Measurements from ENCODE around the gene ZNF625.

ZNF625 gene

GRCh38 chr19:12162513-12162881 lies 6.0 kb upstream of the ZNF625 start:
- no peaks in the 10 kb centered on the region for H3K4me1 ChIP-seq (ENCODE audit: control insufficient read depth, insufficient read depth, low read length)
- H3K27me3 ChIP-seq (ENCODE audit: control insufficient read depth, insufficient read depth, low read length): no peaks in the 10 kb centered on the region
- no peaks in the 10 kb centered on the region for H3K36me3 ChIP-seq (ENCODE audit: control insufficient read depth, insufficient read depth, low read length)
- no peaks in the 10 kb centered on the region for H3K9me3 ChIP-seq (ENCODE audit: control insufficient read depth, low read length)
- peak overlapping the region; percentile 97 for H3K9ac ChIP-seq (ENCODE audit: low read length)
- H3K4me3 ChIP-seq (ENCODE audit: low read length): peak overlapping the region; percentile 34

GRCh38 chr19:12159773-12160414 lies 3.4 kb upstream of the ZNF625 start:
- no peaks in the 10 kb centered on the region for H3K36me3 ChIP-seq (ENCODE audit: control insufficient read depth, insufficient read depth, low read length)
- H3K9ac ChIP-seq (ENCODE audit: low read length): no peak overlapping the region
- no peak overlapping the region for H3K4me3 ChIP-seq (ENCODE audit: low read length)
- no peaks in the 10 kb centered on the region for H3K4me1 ChIP-seq (ENCODE audit: control insufficient read depth, insufficient read depth, low read length)
- no peaks in the 10 kb centered on the region for H3K27me3 ChIP-seq (ENCODE audit: control insufficient read depth, insufficient read depth, low read length)
- H3K9me3 ChIP-seq (ENCODE audit: control insufficient read depth, low read length): no peaks in the 10 kb centered on the region

- H3K9me3 ChIP-seq (ENCODE audit: control insufficient read depth, low read length): no peaks in the 10 kb centered on the region
- H3K4me1 ChIP-seq (ENCODE audit: control insufficient read depth, insufficient read depth, low read length): no peaks in the 10 kb centered on the region
- no peaks in the 10 kb centered on the region for H3K27me3 ChIP-seq (ENCODE audit: control insufficient read depth, insufficient read depth, low read length)
- H3K4me3 ChIP-seq (ENCODE audit: low read length): no peak overlapping the region
- no peaks in the 10 kb centered on the region for H3K36me3 ChIP-seq (ENCODE audit: control insufficient read depth, insufficient read depth, low read length)
- H3K9ac ChIP-seq (ENCODE audit: low read length): peak overlapping the region; percentile 73
These were observed 1.1 kb downstream of the ZNF625 start for GRCh38 chr19:12155324-12155860.

GRCh38 chr19:12145348-12145747 lies 11.2 kb downstream of the ZNF625 start:
- H3K36me3 ChIP-seq (ENCODE audit: control insufficient read depth, insufficient read depth, low read length): peaks cover 4% of the 10 kb centered on the region
- no peak overlapping the region for H3K9ac ChIP-seq (ENCODE audit: low read length)
- no peaks in the 10 kb centered on the region for H3K27me3 ChIP-seq (ENCODE audit: control insufficient read depth, insufficient read depth, low read length)
- peaks cover 11% of the 10 kb centered on the region for H3K4me1 ChIP-seq (ENCODE audit: control insufficient read depth, insufficient read depth, low read length)
- no peaks in the 10 kb centered on the region for H3K9me3 ChIP-seq (ENCODE audit: control insufficient read depth, low read length)
- H3K4me3 ChIP-seq (ENCODE audit: low read length): no peak overlapping the region

- Histone ChIP-seq H3K9ac (ENCODE audit: low read length) (no peak overlapping the region), H3K27me3 (ENCODE audit: control insufficient read depth, insufficient read depth, low read length) (no peaks in the 10 kb centered on the region), H3K4me1 (ENCODE audit: control insufficient read depth, insufficient read depth, low read length) (peaks cover 16% of the 10 kb centered on the region), H3K9me3 (ENCODE audit: control insufficient read depth, low read length) (no peaks in the 10 kb centered on the region), H3K4me3 (ENCODE audit: low read length) (no peak overlapping the region), H3K36me3 (ENCODE audit: control insufficient read depth, insufficient read depth, low read length) (peaks cover 4% of the 10 kb centered on the region)
These were observed 15.2 kb downstream of the ZNF625 start for GRCh38 chr19:12141405-12141736.

- Histone ChIP-seq H3K4me3 (ENCODE audit: low read length) (peak overlapping the region; percentile 92), H3K27me3 (ENCODE audit: control insufficient read depth, insufficient read depth, low read length) (no peaks in the 10 kb centered on the region), H3K4me1 (ENCODE audit: control insufficient read depth, insufficient read depth, low read length) (peaks cover 16% of the 10 kb centered on the region), H3K36me3 (ENCODE audit: control insufficient read depth, insufficient read depth, low read length) (peaks cover 3% of the 10 kb centered on the region), H3K9ac (ENCODE audit: low read length) (no peak overlapping the region), H3K9me3 (ENCODE audit: control insufficient read depth, low read length) (no peaks in the 10 kb centered on the region)
These were observed 15.8 kb downstream of the ZNF625 start for GRCh38 chr19:12140545-12141404.

- H3K27me3 ChIP-seq (ENCODE audit: control insufficient read depth, insufficient read depth, low read length): no peaks in the 10 kb centered on the region
- H3K36me3 ChIP-seq (ENCODE audit: control insufficient read depth, insufficient read depth, low read length): no peaks in the 10 kb centered on the region
- peak within 1 kb of the TSS; percentile 89 for H3K9ac ChIP-seq (ENCODE audit: low read length)
- H3K9me3 ChIP-seq (ENCODE audit: control insufficient read depth, low read length): no peaks in the 10 kb centered on the region
- H3K4me3 ChIP-seq (ENCODE audit: low read length): peak within 1 kb of the TSS; percentile 92
- peaks cover 16% of the 10 kb centered on the region for H3K4me1 ChIP-seq (ENCODE audit: control insufficient read depth, insufficient read depth, low read length)
These were observed 16.5 kb downstream of the ZNF625 start, which contains the start of gene ZNF20 for GRCh38 chr19:12139885-12140544. TSS of gene ZNF20 (minus strand) at chr19:12140350. CDS start at chr19:12140182, 168 bp downstream.

GRCh38 chr19:12139269-12139668 lies 17.3 kb downstream of the ZNF625 start:
- H3K9me3 ChIP-seq (ENCODE audit: control insufficient read depth, low read length): no peaks in the 10 kb centered on the region
- no peaks in the 10 kb centered on the region for H3K27me3 ChIP-seq (ENCODE audit: control insufficient read depth, insufficient read depth, low read length)
- peak overlapping the region; percentile 89 for H3K9ac ChIP-seq (ENCODE audit: low read length)
- H3K36me3 ChIP-seq (ENCODE audit: control insufficient read depth, insufficient read depth, low read length): no peaks in the 10 kb centered on the region
- H3K4me3 ChIP-seq (ENCODE audit: low read length): peak overlapping the region; percentile 92
- peaks cover 16% of the 10 kb centered on the region for H3K4me1 ChIP-seq (ENCODE audit: control insufficient read depth, insufficient read depth, low read length)

GRCh38 chr19:12137221-12137940 lies 19.2 kb downstream of the ZNF625 start:
- Histone ChIP-seq H3K9ac (ENCODE audit: low read length) (no peak overlapping the region), H3K27me3 (ENCODE audit: control insufficient read depth, insufficient read depth, low read length) (no peaks in the 10 kb centered on the region), H3K9me3 (ENCODE audit: control insufficient read depth, low read length) (peaks cover 16% of the 10 kb centered on the region), H3K4me3 (ENCODE audit: low read length) (no peak overlapping the region), H3K36me3 (ENCODE audit: control insufficient read depth, insufficient read depth, low read length) (peaks cover 15% of the 10 kb centered on the region), H3K4me1 (ENCODE audit: control insufficient read depth, insufficient read depth, low read length) (peaks cover 16% of the 10 kb centered on the region)

- Histone ChIP-seq H3K9me3 (ENCODE audit: control insufficient read depth, low read length) (peaks cover 17% of the 10 kb centered on the region), H3K27me3 (ENCODE audit: control insufficient read depth, insufficient read depth, low read length) (no peaks in the 10 kb centered on the region), H3K36me3 (ENCODE audit: control insufficient read depth, insufficient read depth, low read length) (peaks cover 18% of the 10 kb centered on the region), H3K4me1 (ENCODE audit: control insufficient read depth, insufficient read depth, low read length) (no peaks in the 10 kb centered on the region), H3K9ac (ENCODE audit: low read length) (no peak overlapping the region), H3K4me3 (ENCODE audit: low read length) (no peak overlapping the region)
These were observed 23.5 kb downstream of the ZNF625 start for GRCh38 chr19:12133069-12133468.

- Histone ChIP-seq H3K4me3 (ENCODE audit: low read length) (no peak overlapping the region), H3K4me1 (ENCODE audit: control insufficient read depth, insufficient read depth, low read length) (no peaks in the 10 kb centered on the region), H3K27me3 (ENCODE audit: control insufficient read depth, insufficient read depth, low read length) (no peaks in the 10 kb centered on the region), H3K9me3 (ENCODE audit: control insufficient read depth, low read length) (no peaks in the 10 kb centered on the region), H3K36me3 (ENCODE audit: control insufficient read depth, insufficient read depth, low read length) (no peaks in the 10 kb centered on the region), H3K9ac (ENCODE audit: low read length) (no peak overlapping the region)
These were observed 29.8 kb downstream of the ZNF625 start for GRCh38 chr19:12126707-12127106.
